KOPT-K1 (cell line): ENCODE measurements around the gene UFSP2.

Experiments used
- H3K27ac ChIP-seq: fragments of 200-600 bp; sonication (generic); 2 replicates; pipeline ENCODE4 v1.5.1; 2016; ENCODE audit warnings: antibody characterized with exemption, mild to moderate bottlenecking, low read depth, low read length; ENCODE audit not compliant: poor library complexity, severe bottlenecking
- H3K36me3 ChIP-seq: fragments of 200-600 bp; sonication (generic); 2 replicates; pipeline ENCODE4 v1.5.1; 2017; ENCODE audit warnings: antibody characterized with exemption, mild to moderate bottlenecking, low read length, moderate library complexity; ENCODE audit not compliant: insufficient read depth
- H3K9me3 ChIP-seq: fragments of 200-600 bp; sonication (generic); 2 replicates; pipeline ENCODE4 v1.5.1; 2017; ENCODE audit warnings: antibody characterized with exemption, low read length, mild to moderate bottlenecking; ENCODE audit not compliant: insufficient read depth, poor library complexity, severe bottlenecking

The UFSP2 gene, protein sequence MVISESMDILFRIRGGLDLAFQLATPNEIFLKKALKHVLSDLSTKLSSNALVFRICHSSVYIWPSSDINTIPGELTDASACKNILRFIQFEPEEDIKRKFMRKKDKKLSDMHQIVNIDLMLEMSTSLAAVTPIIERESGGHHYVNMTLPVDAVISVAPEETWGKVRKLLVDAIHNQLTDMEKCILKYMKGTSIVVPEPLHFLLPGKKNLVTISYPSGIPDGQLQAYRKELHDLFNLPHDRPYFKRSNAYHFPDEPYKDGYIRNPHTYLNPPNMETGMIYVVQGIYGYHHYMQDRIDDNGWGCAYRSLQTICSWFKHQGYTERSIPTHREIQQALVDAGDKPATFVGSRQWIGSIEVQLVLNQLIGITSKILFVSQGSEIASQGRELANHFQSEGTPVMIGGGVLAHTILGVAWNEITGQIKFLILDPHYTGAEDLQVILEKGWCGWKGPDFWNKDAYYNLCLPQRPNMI

DNA sequence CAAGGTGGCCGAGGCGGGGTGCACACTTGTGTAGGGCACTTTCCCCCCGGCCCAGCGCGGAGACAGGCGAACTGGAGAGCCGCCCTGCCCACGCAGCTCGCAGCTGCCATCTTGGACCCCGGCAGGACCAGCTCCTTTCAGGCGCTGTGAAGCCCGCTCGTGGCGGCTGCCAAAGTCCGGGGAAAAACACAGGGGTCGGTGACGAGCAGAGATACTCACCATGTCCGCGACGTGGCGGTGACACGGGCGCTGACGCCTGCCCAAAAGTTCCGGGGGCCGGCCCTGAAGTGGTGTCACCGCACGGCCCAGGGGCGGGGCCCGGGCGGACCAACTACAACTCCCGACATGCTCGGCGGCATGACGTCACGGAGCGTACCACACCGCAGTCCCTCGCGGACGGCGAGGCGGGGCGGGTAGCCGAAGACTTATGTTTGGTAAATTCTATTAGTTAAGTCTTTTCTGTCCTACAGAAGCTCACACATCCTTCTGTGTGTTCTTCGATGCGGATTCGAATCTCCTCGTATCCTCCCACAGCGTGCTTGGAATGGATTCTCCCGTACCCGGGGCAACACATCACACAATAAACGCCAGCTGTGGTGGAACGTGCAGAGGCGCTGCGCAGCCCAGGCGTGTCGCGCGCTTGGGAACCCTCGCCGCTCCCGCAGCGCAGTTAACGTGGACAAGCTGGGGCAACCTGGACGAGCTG is at the start of gene UFSP2:
UFSP2 (minus strand) TSS at position 318 of the 706 bp plus-strand sequence; CDS start at position 222, 96 bp downstream.
- Histone ChIP-seq H3K9me3 (no peaks in the 10 kb centered on the region), H3K27ac (peak within 1 kb of the TSS; percentile 84), H3K36me3 (peaks cover 11% of the 10 kb centered on the region; the same call in 1 of the 2 replicates)

DNA sequence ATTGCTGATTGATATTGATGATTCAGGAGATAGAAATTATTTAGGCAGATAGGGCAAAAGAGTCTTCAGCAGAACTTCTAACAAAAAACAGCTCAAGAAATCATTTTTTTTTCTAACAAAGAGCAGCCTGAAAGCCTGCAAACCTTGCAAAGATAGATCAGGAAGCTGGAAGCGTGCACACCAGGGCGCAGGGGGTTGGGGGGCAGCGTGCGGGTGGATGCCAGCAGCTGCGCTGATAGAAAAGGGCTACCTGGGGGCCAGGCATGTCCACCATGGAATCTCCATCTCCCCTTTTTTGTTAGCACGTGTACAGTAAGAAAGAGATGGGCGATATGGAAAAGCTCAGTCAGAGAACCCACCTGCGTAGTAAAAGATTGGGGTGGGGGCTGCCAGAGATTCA is 47.5 kb upstream of the UFSP2 start:
- Histone ChIP-seq H3K36me3 (no peaks in the 10 kb centered on the region), H3K9me3 (peaks cover 10% of the 10 kb centered on the region), H3K27ac (no peak overlapping the region)

DNA sequence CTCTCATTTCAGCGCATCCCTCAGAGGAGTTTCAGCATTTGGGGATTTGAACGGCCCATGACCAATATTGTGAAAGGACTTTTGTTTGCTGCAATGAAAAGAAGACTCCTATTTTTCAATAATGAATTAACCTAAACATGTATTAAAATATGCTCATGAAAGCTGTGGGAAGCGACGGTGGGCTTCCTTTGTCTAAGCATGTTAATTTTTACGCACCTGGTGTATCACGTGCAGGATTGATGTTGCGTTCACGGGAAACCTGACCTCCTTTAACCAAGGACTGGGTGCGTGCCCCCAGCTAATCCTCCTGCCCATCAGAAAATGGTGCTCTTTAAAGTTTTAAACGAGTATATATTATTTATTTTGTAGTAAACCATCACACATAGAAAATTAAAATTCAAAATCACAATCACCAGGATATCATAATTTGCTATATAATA is 46.4 kb upstream of the UFSP2 start:
- Histone ChIP-seq H3K27ac (no peak overlapping the region), H3K9me3 (peaks cover 10% of the 10 kb centered on the region), H3K36me3 (no peaks in the 10 kb centered on the region)

GRCh38 chr4:185471235-185472102 is 45.7 kb upstream of the UFSP2 start, which contains the start of gene CCDC110:
Gene CCDC110 (minus strand): TSS chr4:185471733. CDS start chr4:185471683, 50 bp downstream.
- H3K36me3 ChIP-seq = no peaks in the 10 kb centered on the region
- peaks cover 10% of the 10 kb centered on the region for H3K9me3 ChIP-seq
- no peak within 1 kb of the TSS for H3K27ac ChIP-seq

GRCh38 chr4:185470501-185471195 is 44.9 kb upstream of the UFSP2 start:
- Histone ChIP-seq H3K27ac (no peak overlapping the region), H3K36me3 (no peaks in the 10 kb centered on the region)

DNA sequence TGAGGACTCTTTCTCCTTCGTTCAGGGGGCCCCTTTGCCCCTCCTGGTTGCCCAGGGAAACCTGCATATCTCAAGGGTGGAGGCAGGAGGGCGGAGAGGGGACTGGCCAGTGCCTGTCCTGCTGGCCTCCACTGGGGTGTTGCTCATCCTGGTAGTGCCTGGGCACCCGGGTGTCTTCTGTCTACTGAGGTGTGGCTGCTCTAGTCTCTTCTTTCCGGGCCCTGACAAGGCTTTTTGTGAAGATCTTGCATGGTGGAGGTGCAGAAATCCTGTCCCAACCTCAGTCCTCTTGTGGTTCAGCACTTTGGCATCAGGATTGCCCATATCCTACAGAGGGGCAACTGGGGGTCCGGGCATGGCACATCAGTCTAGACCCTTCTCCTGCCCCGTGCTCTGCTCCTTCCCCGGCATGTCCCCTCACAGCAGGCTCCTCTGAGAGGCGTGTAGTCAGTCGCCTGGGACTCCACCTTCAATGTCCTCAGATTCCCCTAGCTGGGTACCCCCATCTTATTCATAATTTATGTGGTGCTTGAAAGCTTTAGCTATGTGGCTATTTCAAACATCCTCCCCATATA is 43.9 kb upstream of the UFSP2 start:
- H3K27ac ChIP-seq = no peak overlapping the region
- peaks cover 10% of the 10 kb centered on the region for H3K9me3 ChIP-seq

More at GRCh38 chr4:185470501-185471195, 44.9 kb upstream of the UFSP2 start:
- peaks cover 10% of the 10 kb centered on the region for H3K9me3 ChIP-seq

DNA sequence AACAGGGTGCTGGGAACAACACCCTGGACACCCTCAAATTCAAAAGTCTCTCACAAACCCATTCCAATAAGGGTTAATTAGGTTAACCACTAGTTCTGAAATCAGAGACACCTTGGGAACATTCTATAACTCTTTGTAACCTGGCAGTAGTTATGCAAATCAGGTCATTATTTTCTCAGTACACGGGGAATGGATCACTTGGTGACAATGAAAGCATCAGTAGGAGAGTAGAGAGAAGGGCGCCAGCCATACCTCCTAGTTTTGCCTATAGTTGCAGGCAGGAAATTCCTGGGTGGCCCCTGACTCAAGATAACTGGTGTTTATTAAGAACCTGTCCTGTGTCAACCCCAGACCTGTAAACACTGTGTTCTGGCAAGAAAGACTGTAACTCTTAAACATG is 43.2 kb upstream of the UFSP2 start:
- Histone ChIP-seq H3K36me3 (no peaks in the 10 kb centered on the region), H3K27ac (no peak overlapping the region), H3K9me3 (peaks cover 8% of the 10 kb centered on the region)

More for the DNA sequence above, 43.9 kb upstream of the UFSP2 start:
- no peaks in the 10 kb centered on the region for H3K36me3 ChIP-seq

GRCh38 chr4:185467991-185468390 is 42.2 kb upstream of the UFSP2 start:
- Histone ChIP-seq H3K36me3 (no peaks in the 10 kb centered on the region), H3K27ac (no peak overlapping the region), H3K9me3 (no peaks in the 10 kb centered on the region)

- no peak overlapping the region for H3K27ac ChIP-seq
- H3K36me3 ChIP-seq = no peaks in the 10 kb centered on the region
- H3K9me3 ChIP-seq = no peaks in the 10 kb centered on the region
Measured at GRCh38 chr4:185467101-185467500, 41.3 kb upstream of the UFSP2 start.

GRCh38 chr4:185465707-185466106 is 39.9 kb upstream of the UFSP2 start:
- H3K27ac ChIP-seq = no peak overlapping the region
- H3K36me3 ChIP-seq = no peaks in the 10 kb centered on the region
- H3K9me3 ChIP-seq = no peaks in the 10 kb centered on the region

GRCh38 chr4:185464887-185465286 is 39.1 kb upstream of the UFSP2 start:
- Histone ChIP-seq H3K9me3 (no peaks in the 10 kb centered on the region), H3K36me3 (no peaks in the 10 kb centered on the region), H3K27ac (no peak overlapping the region)

DNA sequence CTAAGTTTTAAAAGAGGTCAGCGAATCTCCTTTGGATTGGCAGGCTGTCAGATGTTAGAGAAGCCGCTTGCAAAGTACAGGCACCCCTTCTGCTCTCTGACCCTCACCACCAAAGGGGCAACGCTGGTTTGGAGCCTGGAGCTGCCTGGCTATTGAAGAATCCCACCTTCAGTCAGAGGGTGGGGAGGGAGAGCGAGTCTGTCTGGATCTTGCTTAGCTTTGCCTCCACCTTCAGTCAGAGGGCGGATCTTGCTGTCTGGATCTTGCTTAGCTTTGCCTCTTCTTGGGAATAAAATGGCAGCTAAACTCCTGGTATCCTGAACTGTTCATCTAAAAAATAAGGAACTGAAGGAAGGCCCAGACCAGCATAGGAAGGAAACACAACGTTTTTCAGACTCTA is 38.4 kb upstream of the UFSP2 start:
- H3K27ac ChIP-seq = no peak overlapping the region
- no peaks in the 10 kb centered on the region for H3K36me3 ChIP-seq
- H3K9me3 ChIP-seq = no peaks in the 10 kb centered on the region

DNA sequence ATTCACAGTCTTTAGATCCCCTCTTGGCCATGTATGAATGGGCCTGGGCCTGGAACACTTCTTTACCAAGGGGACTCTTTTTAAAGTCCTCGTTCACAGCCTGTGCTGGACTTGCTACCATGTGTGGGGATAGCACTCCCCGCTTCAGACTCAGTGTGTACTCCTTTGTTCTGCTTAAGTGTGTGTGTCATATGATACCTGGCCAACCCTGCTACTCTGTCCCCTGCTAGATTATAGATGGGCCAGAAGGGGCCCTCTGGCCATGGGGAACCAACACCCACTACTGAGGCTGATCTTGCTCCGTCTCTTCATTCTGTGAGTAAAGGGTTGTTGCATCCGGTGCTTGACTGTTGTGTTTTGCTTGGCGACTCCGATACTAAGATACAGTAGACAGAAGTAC is 37.8 kb upstream of the UFSP2 start:
- Histone ChIP-seq H3K36me3 (no peaks in the 10 kb centered on the region), H3K27ac (no peak overlapping the region), H3K9me3 (no peaks in the 10 kb centered on the region)

DNA sequence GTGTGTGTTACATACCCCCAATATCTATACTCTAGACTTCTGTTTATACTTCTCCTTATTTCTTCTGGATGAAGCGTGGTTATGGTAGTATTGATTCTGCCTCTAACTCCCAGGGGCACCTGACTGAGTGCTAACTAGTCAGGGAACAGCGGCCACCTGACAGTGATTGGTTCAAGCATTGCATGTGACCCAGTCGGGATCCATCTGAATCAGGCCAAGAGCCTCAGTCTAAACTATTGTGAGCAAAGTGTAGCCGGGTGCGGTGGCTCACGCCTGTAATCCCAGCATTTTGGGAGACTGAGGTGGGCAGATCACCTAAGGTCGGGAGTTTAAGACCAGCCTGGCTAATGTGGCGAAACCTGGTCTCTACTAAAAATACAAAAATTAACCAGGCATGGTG is 35.8 kb upstream of the UFSP2 start:
- Histone ChIP-seq H3K9me3 (no peaks in the 10 kb centered on the region), H3K36me3 (no peaks in the 10 kb centered on the region), H3K27ac (no peak overlapping the region)
